Keratinocyte (primary cell): ENCODE data around the gene GRIK4.

Source experiments
- CTCF ChIP-seq, 3 experiments: IDR thresholded peaks in 1 of 3; conservative IDR thresholded peaks in 1 of 3; optimal IDR thresholded peaks in 1 of 3; 2 replicates in 2 of 3; 3 replicates in 1 of 3; pipeline versions ENCODE3 to v1.5.1; 2011; ENCODE audit warnings: low read length in 3 of 3, mild to moderate bottlenecking in 3 of 3, moderate library complexity in 2 of 3, control low read depth in 1 of 3, inconsistent platforms in 1 of 3; ENCODE audit not compliant: insufficient read depth in 2 of 3; ENCODE audit errors: extremely low read depth in 1 of 3
- EZH2 ChIP-seq: IDR thresholded peaks from one replicate; pipeline ENCODE4 v1.6.1; 2012; ENCODE audit warnings: inconsistent platforms, mild to moderate bottlenecking, low read length, moderate library complexity

GRCh38 chr11:120839201-120839600, 327.7 kb downstream of the GRIK4 start:
- TF ChIP-seq CTCF (optimal IDR thresholded peaks at IDR 0.05 in 1 of 3, IDR thresholded peaks at IDR 0.05 in 1 of 3, conservative IDR thresholded peaks at IDR 0.05 in 1 of 3; ENCODE audit: extremely low read depth in 1 of 3, insufficient read depth in 2 of 3, low read length in 3 of 3), result no peak
- TF ChIP-seq EZH2, result no peak
